Measurements from ENCODE around the gene C1orf159.

DNA sequence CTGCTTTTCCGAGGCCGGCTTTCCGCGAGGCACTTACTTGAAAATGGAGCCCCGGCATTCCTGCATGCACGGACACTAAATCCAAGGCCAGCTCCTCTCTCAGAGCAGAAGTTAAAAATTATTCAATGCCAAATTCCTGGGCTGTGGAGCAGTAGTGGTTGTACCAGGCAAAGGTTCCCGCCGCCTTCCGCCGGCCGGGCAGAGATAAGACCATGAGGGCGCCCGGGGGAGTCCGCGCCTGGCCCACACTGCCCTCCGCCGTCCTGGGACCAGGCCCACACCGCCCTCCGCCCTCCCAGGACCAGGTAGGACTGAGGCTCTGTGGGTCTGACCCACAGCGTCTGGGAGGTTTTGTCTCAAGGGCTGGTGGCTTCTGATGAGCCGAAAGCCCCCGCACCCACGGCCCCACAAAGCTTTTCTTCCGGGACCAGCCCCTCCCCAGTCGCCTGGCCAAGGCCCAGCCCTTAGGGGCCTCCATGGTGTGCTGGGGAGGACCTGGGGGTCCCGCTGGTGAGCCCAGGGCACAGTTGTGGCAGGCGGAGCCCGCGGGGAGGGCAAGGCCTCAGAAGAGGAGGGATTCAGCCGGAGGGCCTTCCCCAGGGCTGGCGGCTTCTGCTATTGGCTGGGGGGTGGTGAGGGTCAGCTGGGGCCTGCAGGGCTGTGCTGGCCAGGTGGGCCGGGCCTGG, 12.7 kb upstream of the C1orf159 start:
- TF ChIP-seq POLR2A (IDR thresholded peaks at IDR 0.05): no peak
- TF ChIP-seq, protein P1, sequence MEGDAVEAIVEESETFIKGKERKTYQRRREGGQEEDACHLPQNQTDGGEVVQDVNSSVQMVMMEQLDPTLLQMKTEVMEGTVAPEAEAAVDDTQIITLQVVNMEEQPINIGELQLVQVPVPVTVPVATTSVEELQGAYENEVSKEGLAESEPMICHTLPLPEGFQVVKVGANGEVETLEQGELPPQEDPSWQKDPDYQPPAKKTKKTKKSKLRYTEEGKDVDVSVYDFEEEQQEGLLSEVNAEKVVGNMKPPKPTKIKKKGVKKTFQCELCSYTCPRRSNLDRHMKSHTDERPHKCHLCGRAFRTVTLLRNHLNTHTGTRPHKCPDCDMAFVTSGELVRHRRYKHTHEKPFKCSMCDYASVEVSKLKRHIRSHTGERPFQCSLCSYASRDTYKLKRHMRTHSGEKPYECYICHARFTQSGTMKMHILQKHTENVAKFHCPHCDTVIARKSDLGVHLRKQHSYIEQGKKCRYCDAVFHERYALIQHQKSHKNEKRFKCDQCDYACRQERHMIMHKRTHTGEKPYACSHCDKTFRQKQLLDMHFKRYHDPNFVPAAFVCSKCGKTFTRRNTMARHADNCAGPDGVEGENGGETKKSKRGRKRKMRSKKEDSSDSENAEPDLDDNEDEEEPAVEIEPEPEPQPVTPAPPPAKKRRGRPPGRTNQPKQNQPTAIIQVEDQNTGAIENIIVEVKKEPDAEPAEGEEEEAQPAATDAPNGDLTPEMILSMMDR (IDR thresholded peaks at IDR 0.05): no peak

Data from testis (tissue), 2 donors.